GM12872 (cell line): ENCODE results near the gene SLC15A4.
A peak's percentile ranks its signal among the peaks of the same experiment; 100 is the strongest.

Experiments used
- TF ChIP-seq, protein P1 (sequence below): IDR thresholded peaks from 3 replicates; pipeline ENCODE4 v1.5.1; 2011; ENCODE audit warnings: low read depth, mild to moderate bottlenecking, low read length, moderate library complexity; ENCODE audit not compliant: insufficient read depth

The SLC15A4 gene

DNA sequence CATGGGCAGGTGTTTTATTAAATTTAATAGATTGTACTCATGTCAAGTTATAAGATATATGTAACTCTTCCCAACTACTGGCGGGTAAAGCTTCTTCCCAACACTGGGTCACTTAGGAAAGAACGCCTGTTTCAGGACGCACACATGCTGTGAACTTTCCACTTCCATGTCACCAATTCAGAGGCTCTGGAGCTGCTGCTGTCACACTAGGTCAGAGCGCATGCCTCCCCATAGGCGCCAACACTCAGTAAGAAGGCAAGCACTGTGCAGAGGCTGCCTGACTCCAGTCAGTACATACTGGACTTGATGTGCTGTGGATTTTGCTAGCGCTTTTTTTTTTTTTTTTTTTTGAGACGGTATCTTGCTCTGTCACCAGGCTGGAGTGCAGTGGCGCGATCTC lies 17.2 kb downstream of the SLC15A4 start:
- TF ChIP-seq, protein P1, sequence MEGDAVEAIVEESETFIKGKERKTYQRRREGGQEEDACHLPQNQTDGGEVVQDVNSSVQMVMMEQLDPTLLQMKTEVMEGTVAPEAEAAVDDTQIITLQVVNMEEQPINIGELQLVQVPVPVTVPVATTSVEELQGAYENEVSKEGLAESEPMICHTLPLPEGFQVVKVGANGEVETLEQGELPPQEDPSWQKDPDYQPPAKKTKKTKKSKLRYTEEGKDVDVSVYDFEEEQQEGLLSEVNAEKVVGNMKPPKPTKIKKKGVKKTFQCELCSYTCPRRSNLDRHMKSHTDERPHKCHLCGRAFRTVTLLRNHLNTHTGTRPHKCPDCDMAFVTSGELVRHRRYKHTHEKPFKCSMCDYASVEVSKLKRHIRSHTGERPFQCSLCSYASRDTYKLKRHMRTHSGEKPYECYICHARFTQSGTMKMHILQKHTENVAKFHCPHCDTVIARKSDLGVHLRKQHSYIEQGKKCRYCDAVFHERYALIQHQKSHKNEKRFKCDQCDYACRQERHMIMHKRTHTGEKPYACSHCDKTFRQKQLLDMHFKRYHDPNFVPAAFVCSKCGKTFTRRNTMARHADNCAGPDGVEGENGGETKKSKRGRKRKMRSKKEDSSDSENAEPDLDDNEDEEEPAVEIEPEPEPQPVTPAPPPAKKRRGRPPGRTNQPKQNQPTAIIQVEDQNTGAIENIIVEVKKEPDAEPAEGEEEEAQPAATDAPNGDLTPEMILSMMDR = no peak

DNA sequence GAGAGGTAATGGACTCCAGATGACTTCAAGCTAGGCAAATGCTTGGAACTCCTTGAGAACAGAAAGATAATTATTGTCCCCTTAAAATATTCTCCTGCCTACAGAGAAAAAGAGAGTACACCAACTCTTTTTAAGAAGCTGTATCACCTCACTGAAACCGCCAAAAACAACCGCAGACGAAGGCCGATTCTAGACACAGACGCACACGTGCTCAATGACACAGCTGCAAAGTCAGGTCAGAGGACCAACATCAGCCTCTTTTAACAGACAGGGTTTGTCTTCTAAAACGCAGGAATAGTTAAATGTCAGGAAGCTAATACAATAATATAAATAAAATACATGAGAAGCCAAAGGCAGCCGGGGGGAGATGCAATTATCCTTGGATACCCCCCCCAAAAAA lies 19.0 kb downstream of the SLC15A4 start:
- TF ChIP-seq, protein P1 = no peak

GRCh38 chr12:128803788-128804187 lies 20.0 kb downstream of the SLC15A4 start:
- TF ChIP-seq, protein P1 = no peak

GRCh38 chr12:128802756-128803155 lies 21.0 kb downstream of the SLC15A4 start:
- TF ChIP-seq, protein P1 = no peak

GRCh38 chr12:128801879-128802391 lies 21.8 kb downstream of the SLC15A4 start:
- TF ChIP-seq, protein P1 = no peak

GRCh38 chr12:128800606-128801005 lies 23.2 kb downstream of the SLC15A4 start:
- TF ChIP-seq, protein P1 = no peak

- TF ChIP-seq, protein P1 = peak; percentile 32; the same call in 1 of the 3 replicates
Measured at GRCh38 chr12:128798571-128799341, 25.0 kb downstream of the SLC15A4 start.
